Thyroid gland (tissue), 4 donors: Measurements from ENCODE around the gene SLC5A4. TPM values are rescaled to one million over a fixed set of nuclear protein-coding genes. Genes with fewer than 3 reads are reported as not detected.

Source experiments
- DNase-seq, 2 donors: peaks; one replicate each; pipeline ENCODE4 v3.0.0-alpha.2; 2019
- H3K27ac ChIP-seq, 3 donors: fragments of 200-600 bp; sonication (generic); 1 replicate in 2 of 3; 2 replicates in 1 of 3; pipeline ENCODE4 v1.5.1; 2016 to 2019; ENCODE audit warnings: mild to moderate bottlenecking in 1 of 3, moderate library complexity in 1 of 3
- H3K27me3 ChIP-seq: fragments of 200-600 bp; sonication (generic); one replicate; pipeline ENCODE4 v1.5.1; 2019
- H3K36me3 ChIP-seq, 2 donors: fragments of 200-600 bp; sonication (generic); one replicate each; pipeline ENCODE4 v1.5.1; 2016 to 2019
- H3K4me1 ChIP-seq, 2 donors: fragments of 200-600 bp; sonication (generic); one replicate each; pipeline ENCODE4 v1.5.1; 2017 to 2019
- H3K4me3 ChIP-seq, 3 donors: fragments of 200-600 bp; sonication (generic); replicated peaks in 1 of 3; 1 replicate in 2 of 3; 2 replicates in 1 of 3; pipeline ENCODE4 v1.5.1; 2016; ENCODE audit warnings: mild to moderate bottlenecking in 1 of 3
- H3K9me3 ChIP-seq: fragments of 200-600 bp; sonication (generic); one replicate; pipeline ENCODE4 v1.5.1; 2017
- CTCF ChIP-seq, 6 experiments: fragments of 200-600 bp in 3 of 6; fragments of 450-650 bp in 3 of 6; sonication (generic) in 3 of 6; IDR thresholded peaks; one replicate each; pipeline ENCODE4 v1.5.1; 2016 to 2019; ENCODE audit warnings: antibody characterized with exemption in 6 of 6, mild to moderate bottlenecking in 2 of 6, inconsistent platforms in 1 of 6, moderate library complexity in 1 of 6
- POLR2A ChIP-seq, 2 donors: fragments of 450-650 bp; IDR thresholded peaks; one replicate each; pipeline ENCODE4 v1.6.1; 2017; ENCODE audit warnings: antibody characterized with exemption in 2 of 2, mild to moderate bottlenecking in 2 of 2, moderate library complexity in 1 of 2
- WGBS, 2 donors: methylation state at CpG; one replicate each; pipeline ENCODE4 v1.1.5; 2017; 5-methylcytosine and 5-hydroxymethylcytosine counted together
- intact Hi-C: fragments of 100-400 bp; cut with DNase I; formaldehyde crosslinking; loops from one replicate; pipeline ENCODE4 v1.15.1; 2023
- total RNA-seq, 4 donors: library from RNA; depleted of rRNA; stranded (reverse); fragments of >200 nt; gene quantifications; one replicate each; pipeline ENCODE4 v1.2.3, GENCODE V29; 2016

The SLC5A4 gene
- total RNA-seq, 4 donors from 2014 or later = 0.45 to 1.3 (median 1.3) TPM

- Histone ChIP-seq H3K4me3 (no peak overlapping the region), H3K9me3 (no peaks in the 10 kb centered on the region), H3K27me3 (no peaks in the 10 kb centered on the region), H3K27ac (no peak overlapping the region), H3K36me3 (no peaks in the 10 kb centered on the region), H3K4me1 (no peaks in the 10 kb centered on the region)
- DNase-seq = no peak
- intact Hi-C loops = no loop called here
- 88 to 89% methylated on average over 2 to 3 of the region's 3 CpGs for WGBS, 2 donors
- TF ChIP-seq CTCF (IDR thresholded peaks at IDR 0.05) (no peak), POLR2A (IDR thresholded peaks at IDR 0.05) (no peak)
Observed at GRCh38 chr22:32185821-32186220, 69.3 kb downstream of the SLC5A4 start.

- no peaks in the 10 kb centered on the region for H3K9me3 ChIP-seq
- intact Hi-C loops = no loop called here
Observed at GRCh38 chr22:32183625-32184024, 71.5 kb downstream of the SLC5A4 start.

GRCh38 chr22:32181043-32181442 lies 74.1 kb downstream of the SLC5A4 start:
- no peaks in the 10 kb centered on the region for H3K27me3 ChIP-seq
- intact Hi-C loops = no loop called here
- H3K4me1 ChIP-seq = peaks cover 0 to 1% of the 10 kb centered on the region in 2 donors
- H3K36me3 ChIP-seq = no peaks in the 10 kb centered on the region
- TF ChIP-seq CTCF (IDR thresholded peaks at IDR 0.05) = no peak
- TF ChIP-seq POLR2A (IDR thresholded peaks at IDR 0.05) = no peak
- DNase-seq = no peak
- H3K4me3 ChIP-seq = no peak overlapping the region
- 79 to 81% methylated on average over 6 of the region's 6 CpGs for WGBS, 2 donors
- H3K9me3 ChIP-seq = no peaks in the 10 kb centered on the region
- H3K27ac ChIP-seq = no peak overlapping the region

More at GRCh38 chr22:32183625-32184024, 71.5 kb downstream of the SLC5A4 start:
- TF ChIP-seq CTCF (IDR thresholded peaks at IDR 0.05) (no peak), POLR2A (IDR thresholded peaks at IDR 0.05) (no peak)
- Histone ChIP-seq H3K4me3 (no peak overlapping the region), H3K27me3 (no peaks in the 10 kb centered on the region), H3K36me3 (no peaks in the 10 kb centered on the region), H3K27ac (no peak overlapping the region), H3K4me1 (no peaks in the 10 kb centered on the region)
- DNase-seq = no peak
- 84 to 90% methylated on average over 3 of the region's 3 CpGs for WGBS, 2 donors

- no peak for DNase-seq
- TF ChIP-seq POLR2A (IDR thresholded peaks at IDR 0.05) (no peak), CTCF (IDR thresholded peaks at IDR 0.05) (no peak)
- Histone ChIP-seq H3K27me3 (no peaks in the 10 kb centered on the region), H3K4me1 (peaks cover 0 to 6% of the 10 kb centered on the region in 2 donors), H3K27ac (no peak overlapping the region), H3K9me3 (no peaks in the 10 kb centered on the region), H3K4me3 (no peak overlapping the region), H3K36me3 (no peaks in the 10 kb centered on the region)
- 81 to 87% methylated on average over 8 of the region's 8 CpGs for WGBS, 2 donors
- intact Hi-C loops = no loop called here
Observed at GRCh38 chr22:32177221-32177765, 77.9 kb downstream of the SLC5A4 start.

DNA sequence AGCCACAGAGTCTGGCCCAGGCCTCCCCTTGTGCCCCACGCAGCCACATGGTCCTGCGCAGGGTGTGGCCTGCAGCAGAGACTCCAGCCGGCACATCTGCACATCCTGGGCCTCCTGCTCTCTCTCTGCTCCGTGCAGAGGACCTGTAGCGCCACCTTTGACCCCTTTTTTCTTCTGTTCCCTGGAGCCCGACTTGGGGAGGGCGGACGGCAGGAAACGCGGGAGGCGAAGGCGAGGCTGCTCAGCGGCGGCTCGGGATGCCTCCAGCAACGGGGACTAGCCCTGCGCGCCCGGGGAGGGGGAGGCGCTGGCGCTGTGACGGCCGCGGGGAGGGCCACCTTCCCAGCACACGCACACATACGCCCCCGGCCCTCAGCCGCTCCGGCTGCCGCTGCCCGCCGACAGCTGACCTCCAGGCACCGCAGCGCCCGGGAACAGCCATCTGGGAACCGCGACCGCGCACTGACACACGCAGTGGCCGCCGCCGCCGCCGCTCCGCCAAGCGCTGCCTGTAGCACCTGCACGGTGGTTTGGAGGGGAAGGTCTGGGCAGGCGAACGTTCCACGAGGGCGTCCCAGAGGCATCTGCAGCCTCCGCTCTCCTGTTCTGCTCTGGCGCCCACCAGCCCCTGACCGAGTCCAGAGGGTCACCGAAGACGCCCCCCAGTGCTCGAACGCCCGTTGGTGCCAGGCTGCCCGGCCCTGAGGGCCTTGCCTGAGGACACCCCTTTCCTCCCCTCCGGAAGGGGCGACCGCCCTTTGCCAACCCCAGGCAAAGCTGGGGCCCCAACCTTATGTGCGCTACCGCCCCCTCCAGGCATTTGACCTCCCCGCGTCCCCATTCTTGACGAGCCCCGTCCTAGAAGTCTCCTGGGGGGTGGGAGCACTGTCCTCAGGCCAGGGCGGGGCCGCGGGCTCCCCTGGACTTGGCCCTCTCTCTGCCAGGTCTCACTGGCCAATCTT lies 79.2 kb downstream of the SLC5A4 start:
- H3K27me3 ChIP-seq = no peaks in the 10 kb centered on the region
- H3K4me3 ChIP-seq = no peak overlapping the region
- H3K4me1 ChIP-seq = peaks cover 0 to 6% of the 10 kb centered on the region in 2 donors
- intact Hi-C loops = no loop called here
- no peaks in the 10 kb centered on the region for H3K36me3 ChIP-seq
- no peaks in the 10 kb centered on the region for H3K9me3 ChIP-seq
- no peak for DNase-seq
- whole genome bisulfite sequencing, 2 donors = 11 to 18% methylated on average over 15 to 29 of the region's 73 CpGs
- TF ChIP-seq CTCF (IDR thresholded peaks at IDR 0.05) (no peak), POLR2A (IDR thresholded peaks at IDR 0.05) (no peak)
- no peak overlapping the region for H3K27ac ChIP-seq
